Heart left ventricle (tissue), 13 donors: ENCODE results near the gene BRWD1.

Source experiments
- CTCF ChIP-seq, 12 donors: fragments of 200-600 bp; sonication (generic) in 4 of 12; IDR thresholded peaks; one replicate each; pipeline versions ENCODE4 v1.5.0 to v1.8.0; 2018 to 2022; ENCODE audit warnings: antibody characterized with exemption in 12 of 12, mild to moderate bottlenecking in 5 of 12
- POLR2A ChIP-seq, 2 donors: fragments of 450-650 bp; IDR thresholded peaks; one replicate each; pipeline ENCODE4 v1.6.1; 2017; ENCODE audit warnings: antibody characterized with exemption in 2 of 2, mild to moderate bottlenecking in 2 of 2, moderate library complexity in 2 of 2
- donor health status: ischemic (EF 13 %, LVEDD 7.1; RV severe dilation, severe dysfunction).
- donor health status: DM: no; HTN: yes; CAD: no.
- donor health status: DM: no; HTN: no; CAD: no.
- donor health status: ischemic (EF 25% LVEDD 6.9; RV normal size, moderate dysfunction).
- donor health status: ischemic (EF 25% LVEDD 5.7; RV mildly dilated, moderate dysfunction).
- donor health status: ischemic (EF 35%, LVEDD 5.7; RV mildly dilated, moderate dysfunction).
- donor health status: nonischemic (EF 11% LVEDD 7.7; RV severe dilation, severe dysfunction).
- donor health status: DM: yes; HTN: yes; CAD: no.
- donor health status: PGD.
- donor health status: ischemic (EF 29% LVEDD 5.4; RV normal size, mild dysfunction).
- donor health status: nonischemic (EF 23%, LVEDD 6.1; RV moderate dilation, normal function).

GRCh38 chr21:39148975-39149374, 164.5 kb downstream of the BRWD1 start:
- TF ChIP-seq CTCF (IDR thresholded peaks at IDR 0.05), result no peak
- no peak for TF ChIP-seq POLR2A (IDR thresholded peaks at IDR 0.05)
